PFSK-1 (cell line): Measurements from ENCODE around the gene DNAAF3.
A peak's percentile ranks its signal among the peaks of the same experiment; 100 is the strongest.

Source experiments
- FOXP2 ChIP-seq: optimal IDR thresholded peaks from 2 replicates; pipeline ENCODE3; 2011; ENCODE audit warnings: borderline replicate concordance, control low read depth, inconsistent platforms; ENCODE audit not compliant: insufficient read depth; ENCODE audit errors: extremely low read length, extremely low read depth
- POLR2AphosphoS5 ChIP-seq: IDR thresholded peaks from 2 replicates; pipeline ENCODE4 v1.6.1; 2012; ENCODE audit warnings: low read depth, mild to moderate bottlenecking, control low read depth, low read length, moderate library complexity
- SIN3A ChIP-seq: IDR thresholded peaks from 2 replicates; pipeline ENCODE4 v1.6.1; 2012; ENCODE audit warnings: mild to moderate bottlenecking, low read length, moderate library complexity, borderline replicate concordance; ENCODE audit not compliant: insufficient read depth
- TAF1 ChIP-seq: IDR thresholded peaks from 2 replicates; pipeline ENCODE4 v1.6.1; 2012; ENCODE audit warnings: low read length, control low read depth, borderline replicate concordance; ENCODE audit not compliant: insufficient read depth
- TF ChIP-seq, protein P1 (sequence below), 2 experiments: IDR thresholded peaks; 2 replicates each; pipeline versions ENCODE4 v1.6.1 to v1.8.0; 2011 to 2012; ENCODE audit warnings: low read depth in 2 of 2, low read length in 2 of 2, control low read depth in 1 of 2, inconsistent platforms in 1 of 2, mild to moderate bottlenecking in 1 of 2, moderate library complexity in 1 of 2; ENCODE audit not compliant: insufficient read depth in 1 of 2

Gene DNAAF3

GRCh38 chr19:55160128-55160985, 6.1 kb downstream of the DNAAF3 start:
- TF ChIP-seq, protein P1, sequence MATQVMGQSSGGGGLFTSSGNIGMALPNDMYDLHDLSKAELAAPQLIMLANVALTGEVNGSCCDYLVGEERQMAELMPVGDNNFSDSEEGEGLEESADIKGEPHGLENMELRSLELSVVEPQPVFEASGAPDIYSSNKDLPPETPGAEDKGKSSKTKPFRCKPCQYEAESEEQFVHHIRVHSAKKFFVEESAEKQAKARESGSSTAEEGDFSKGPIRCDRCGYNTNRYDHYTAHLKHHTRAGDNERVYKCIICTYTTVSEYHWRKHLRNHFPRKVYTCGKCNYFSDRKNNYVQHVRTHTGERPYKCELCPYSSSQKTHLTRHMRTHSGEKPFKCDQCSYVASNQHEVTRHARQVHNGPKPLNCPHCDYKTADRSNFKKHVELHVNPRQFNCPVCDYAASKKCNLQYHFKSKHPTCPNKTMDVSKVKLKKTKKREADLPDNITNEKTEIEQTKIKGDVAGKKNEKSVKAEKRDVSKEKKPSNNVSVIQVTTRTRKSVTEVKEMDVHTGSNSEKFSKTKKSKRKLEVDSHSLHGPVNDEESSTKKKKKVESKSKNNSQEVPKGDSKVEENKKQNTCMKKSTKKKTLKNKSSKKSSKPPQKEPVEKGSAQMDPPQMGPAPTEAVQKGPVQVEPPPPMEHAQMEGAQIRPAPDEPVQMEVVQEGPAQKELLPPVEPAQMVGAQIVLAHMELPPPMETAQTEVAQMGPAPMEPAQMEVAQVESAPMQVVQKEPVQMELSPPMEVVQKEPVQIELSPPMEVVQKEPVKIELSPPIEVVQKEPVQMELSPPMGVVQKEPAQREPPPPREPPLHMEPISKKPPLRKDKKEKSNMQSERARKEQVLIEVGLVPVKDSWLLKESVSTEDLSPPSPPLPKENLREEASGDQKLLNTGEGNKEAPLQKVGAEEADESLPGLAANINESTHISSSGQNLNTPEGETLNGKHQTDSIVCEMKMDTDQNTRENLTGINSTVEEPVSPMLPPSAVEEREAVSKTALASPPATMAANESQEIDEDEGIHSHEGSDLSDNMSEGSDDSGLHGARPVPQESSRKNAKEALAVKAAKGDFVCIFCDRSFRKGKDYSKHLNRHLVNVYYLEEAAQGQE (IDR thresholded peaks at IDR 0.05; ENCODE audit: insufficient read depth in 1 of 2, low read depth in 2 of 2, low read length in 2 of 2) = no peak
- TF ChIP-seq TAF1 (no peak), FOXP2 (peak; percentile 90), POLR2AphosphoS5 (0 out of 2 replicates have a peak, but pooled peaks have one; percentile 16), SIN3A (no peak)

GRCh38 chr19:55158848-55159749, 7.3 kb downstream of the DNAAF3 start:
- peak; percentile 15; the same call in 1 of the 2 replicates for TF ChIP-seq POLR2AphosphoS5
- no peak for TF ChIP-seq SIN3A

- TF ChIP-seq, protein P1 (IDR thresholded peaks at IDR 0.05; ENCODE audit: insufficient read depth in 1 of 2, low read depth in 2 of 2, low read length in 2 of 2) = peak; percentile 24 to 53; a peak in 1 of 4 replicates
- no peak for TF ChIP-seq POLR2AphosphoS5
These were observed 8.0 kb downstream of the DNAAF3 start for GRCh38 chr19:55158423-55158822.

- no peak for TF ChIP-seq FOXP2
- TF ChIP-seq, protein P1 (IDR thresholded peaks at IDR 0.05; ENCODE audit: insufficient read depth in 1 of 2, low read depth in 2 of 2, low read length in 2 of 2) = no peak
- TF ChIP-seq TAF1 = no peak
- TF ChIP-seq POLR2AphosphoS5 = no peak
- no peak for TF ChIP-seq SIN3A
These were observed 9.1 kb downstream of the DNAAF3 start, which contains the start of gene TNNI3 for GRCh38 chr19:55157064-55157908. Gene TNNI3 (minus strand): TSS chr19:55157732. CDS start chr19:55157589, 143 bp downstream.

- TF ChIP-seq POLR2AphosphoS5 = no peak
- TF ChIP-seq FOXP2 = no peak
- no peak for TF ChIP-seq SIN3A
- TF ChIP-seq, protein P1 (IDR thresholded peaks at IDR 0.05; ENCODE audit: insufficient read depth in 1 of 2, low read depth in 2 of 2, low read length in 2 of 2) = no peak
- TF ChIP-seq TAF1 = no peak
These were observed 10.0 kb downstream of the DNAAF3 start for GRCh38 chr19:55156202-55157063.
